ENCODE data around the gene EIF2B4. TPM values are rescaled to one million over a fixed set of nuclear protein-coding genes. Genes with fewer than 3 reads are reported as not detected.
"Not testable (repeated sequence)": the region's sequence is repeated elsewhere in the genome, so short reads cannot be mapped to it uniquely, and the experiment has no call there.

Gene EIF2B4
- total RNA-seq, 1 experiment from 2014 or later, result 32.9 TPM

DNA sequence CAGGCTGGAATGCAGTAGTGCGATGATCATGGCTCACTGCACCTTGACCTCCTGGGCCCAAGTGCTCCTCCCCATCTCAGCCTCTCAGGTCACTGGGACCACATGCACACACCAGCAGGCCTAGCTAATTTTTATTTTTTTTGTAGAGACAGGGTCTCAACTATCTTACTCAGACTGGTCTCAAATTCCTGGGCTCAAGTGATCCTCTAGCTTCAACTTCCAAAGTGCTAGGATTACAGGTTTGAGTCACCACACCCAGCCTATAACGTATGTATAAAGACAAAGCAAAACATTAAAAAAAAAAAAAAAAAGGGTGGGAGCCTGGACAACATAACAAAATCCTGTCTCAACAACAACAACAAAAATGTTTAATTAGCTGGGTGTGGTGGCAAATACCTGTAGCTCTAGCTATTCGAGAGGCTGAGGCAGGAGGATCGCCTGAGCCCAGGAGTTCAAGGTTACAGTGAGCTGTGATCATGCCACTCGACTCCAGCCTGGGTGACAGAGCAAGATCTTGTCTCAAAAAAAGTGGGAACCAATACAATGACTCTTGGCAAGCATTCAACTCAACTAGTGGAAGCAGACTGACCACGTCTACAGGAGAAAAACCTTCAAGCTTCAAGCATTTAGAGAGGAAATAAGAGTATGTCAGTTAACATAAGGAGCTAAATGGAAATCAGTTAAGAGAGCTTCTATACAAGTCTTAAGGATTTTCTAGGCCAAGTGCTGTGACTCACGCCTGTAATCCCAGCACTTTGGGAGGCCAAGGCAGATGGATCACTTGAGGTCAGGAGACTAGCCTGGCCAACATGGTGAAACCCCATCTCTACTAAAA is 16.2 kb downstream of the EIF2B4 start:
- BruUV-seq (replicated peaks), result no TSS peak
- peak; percentile 44 to 69 for DNase-seq
- intact Hi-C loops (cut with micrococcal nuclease; ENCODE audit: unreplicated experiment), result no loop called here
- peak overlapping the region; percentile 2; the same call in 1 of the 2 replicates for H3K4me2 ChIP-seq
- H3K27me3 ChIP-seq (ENCODE audit: insufficient read depth, low read depth), result no peaks in the 10 kb centered on the region
- ChIA-PET CTCF (interaction anchor here (0.6 to 1.2 kb wide), 2 partner anchors 60 to 220 kb away, joined by 3 to 7 read pairs; partner anchors contain the start of gene PREB), POLR2A (ENCODE audit: unreplicated experiment) (interaction anchor here (0.5 to 0.7 kb wide), 8 partner anchors 11 to 815 kb away, joined by 3 to 24 read pairs (median 5); no protein-coding TSS in a partner anchor)
- peaks cover 29% of the 10 kb centered on the region for H4K20me1 ChIP-seq (ENCODE audit: insufficient read depth)
- H3K27ac ChIP-seq, result no peak overlapping the region
- H3K9me3 ChIP-seq (ENCODE audit: insufficient read depth, low read depth), result no peaks in the 10 kb centered on the region
- no peaks in the 10 kb centered on the region for H3K36me3 ChIP-seq (ENCODE audit: low read depth)
- H3K79me2 ChIP-seq (ENCODE audit: low read depth), result peaks cover 90% of the 10 kb centered on the region
- no peak overlapping the region for H3K4me3 ChIP-seq
- H3F3A ChIP-seq (ENCODE audit: insufficient read depth, low read depth), result peaks cover 31% of the 10 kb centered on the region
- TF ChIP-seq CTCF (conservative IDR thresholded peaks at IDR 0.05) (no peak), EZH2 (IDR thresholded peaks at IDR 0.05; ENCODE audit: low read depth) (no peak)
- peaks cover 31% of the 10 kb centered on the region for H3K4me1 ChIP-seq (replicated peaks; ENCODE audit: insufficient read depth)
- H3K9me2 ChIP-seq (ENCODE audit: insufficient read depth), result no peaks in the 10 kb centered on the region
- H2AFZ ChIP-seq, result no peak overlapping the region

- BruUV-seq (replicated peaks); H3K27ac ChIP-seq; intact Hi-C loops (cut with micrococcal nuclease; ENCODE audit: unreplicated experiment); H2AFZ ChIP-seq; H3K4me3 ChIP-seq; H3K9me2 ChIP-seq (ENCODE audit: insufficient read depth); H3K36me3 ChIP-seq (ENCODE audit: low read depth); DNase-seq; H3K4me2 ChIP-seq; H3K27me3 ChIP-seq (ENCODE audit: insufficient read depth, low read depth); H3K9me3 ChIP-seq (ENCODE audit: insufficient read depth, low read depth): not testable (repeated sequence)
- Histone ChIP-seq H3K4me1 (replicated peaks; ENCODE audit: insufficient read depth) (peaks cover 30% of the 10 kb centered on the region), H3K79me2 (ENCODE audit: low read depth) (peaks cover 91% of the 10 kb centered on the region), H3F3A (ENCODE audit: insufficient read depth, low read depth) (peaks cover 31% of the 10 kb centered on the region), H4K20me1 (ENCODE audit: insufficient read depth) (peaks cover 29% of the 10 kb centered on the region)
- POLR2A ChIA-PET (ENCODE audit: unreplicated experiment), result interaction anchor here (0.6 to 0.7 kb wide), 3 partner anchors 12 to 329 kb away, joined by 6 to 24 read pairs (median 11); no protein-coding TSS in a partner anchor
- CTCF ChIA-PET, result interaction anchor here (0.6 to 1.2 kb wide), 2 partner anchors 59 to 220 kb away, joined by 3 to 7 read pairs; partner anchors contain the start of gene PREB
Measured at GRCh38 chr2:27353386-27353761, 16.8 kb downstream of the EIF2B4 start.

GRCh38 chr2:27351802-27352598 is 18.1 kb downstream of the EIF2B4 start:
- ChIA-PET POLR2A (ENCODE audit: unreplicated experiment) (no interaction called here), CTCF (no interaction called here)
- Histone ChIP-seq H3K27ac (no peak overlapping the region), H2AFZ (no peak overlapping the region), H4K20me1 (ENCODE audit: insufficient read depth) (peaks cover 39% of the 10 kb centered on the region), H3F3A (ENCODE audit: insufficient read depth, low read depth) (peaks cover 19% of the 10 kb centered on the region), H3K4me3 (no peak overlapping the region), H3K4me2 (no peak overlapping the region), H3K9me2 (ENCODE audit: insufficient read depth) (no peaks in the 10 kb centered on the region), H3K79me2 (ENCODE audit: low read depth) (peaks cover 92% of the 10 kb centered on the region), H3K36me3 (ENCODE audit: low read depth) (no peaks in the 10 kb centered on the region), H3K4me1 (replicated peaks; ENCODE audit: insufficient read depth) (peaks cover 22% of the 10 kb centered on the region), H3K27me3 (ENCODE audit: insufficient read depth, low read depth) (no peaks in the 10 kb centered on the region), H3K9me3 (ENCODE audit: insufficient read depth, low read depth) (no peaks in the 10 kb centered on the region)
- DNase-seq, result no peak
- no peak for TF ChIP-seq EZH2 (IDR thresholded peaks at IDR 0.05; ENCODE audit: low read depth)
- TF ChIP-seq CTCF (conservative IDR thresholded peaks at IDR 0.05), result no peak
- intact Hi-C loops (cut with micrococcal nuclease; ENCODE audit: unreplicated experiment), result no loop called here
- no TSS peak for BruUV-seq (replicated peaks)

All from PC-9 (cell line).